SK-N-SH treated with all-trans-retinoic acid at 6 μM for 48 hours (cell line): ENCODE measurements around the gene WDR7.

Source experiments
- ARNTL ChIP-seq: fragments of 450-650 bp; formaldehyde crosslinking; IDR thresholded peaks from 2 replicates; pipeline ENCODE4 v1.5.0; 2020; ENCODE audit warnings: low read depth, mild to moderate bottlenecking, moderate library complexity, borderline replicate concordance
- ESRRG ChIP-seq: fragments of 250-450 bp; sonication (Bioruptor Pico); IDR thresholded peaks from 2 replicates; pipeline ENCODE4 v1.6.1; 2021; ENCODE audit warnings: mild to moderate bottlenecking
- GLIS3 ChIP-seq: fragments of 250-450 bp; sonication (Bioruptor Pico); IDR thresholded peaks from 2 replicates; pipeline ENCODE4 v1.5.0; 2020; ENCODE audit warnings: mild to moderate bottlenecking, moderate library complexity
- RARB ChIP-seq: fragments of 250-450 bp; sonication (Bioruptor Pico); IDR thresholded peaks from 2 replicates; pipeline ENCODE4 v1.8.0; 2021; ENCODE audit warnings: mild to moderate bottlenecking, moderate library complexity
- ZFP30 ChIP-seq: fragments of 450-650 bp; formaldehyde crosslinking; IDR thresholded peaks from 2 replicates; pipeline ENCODE4 v1.5.0; 2022; ENCODE audit warnings: mild to moderate bottlenecking, moderate library complexity
- ZNF8 ChIP-seq: fragments of 450-650 bp; formaldehyde crosslinking; IDR thresholded peaks from 2 replicates; pipeline ENCODE4 v1.5.0; 2020; ENCODE audit warnings: mild to moderate bottlenecking, moderate library complexity
- TF ChIP-seq, protein P1 (sequence below): fragments of 250-450 bp; sonication (Bioruptor Pico); IDR thresholded peaks from 2 replicates; pipeline ENCODE4 v1.5.1; 2021; ENCODE audit warnings: mild to moderate bottlenecking, moderate library complexity

- TF ChIP-seq RARB (no peak), GLIS3 (CRISPR knock-in tag) (no peak), ZFP30 (CRISPR knock-in tag) (no peak), ZNF8 (CRISPR knock-in tag) (no peak), ARNTL (CRISPR knock-in tag) (no peak), ESRRG (CRISPR knock-in tag) (no peak)
- TF ChIP-seq, protein P1, sequence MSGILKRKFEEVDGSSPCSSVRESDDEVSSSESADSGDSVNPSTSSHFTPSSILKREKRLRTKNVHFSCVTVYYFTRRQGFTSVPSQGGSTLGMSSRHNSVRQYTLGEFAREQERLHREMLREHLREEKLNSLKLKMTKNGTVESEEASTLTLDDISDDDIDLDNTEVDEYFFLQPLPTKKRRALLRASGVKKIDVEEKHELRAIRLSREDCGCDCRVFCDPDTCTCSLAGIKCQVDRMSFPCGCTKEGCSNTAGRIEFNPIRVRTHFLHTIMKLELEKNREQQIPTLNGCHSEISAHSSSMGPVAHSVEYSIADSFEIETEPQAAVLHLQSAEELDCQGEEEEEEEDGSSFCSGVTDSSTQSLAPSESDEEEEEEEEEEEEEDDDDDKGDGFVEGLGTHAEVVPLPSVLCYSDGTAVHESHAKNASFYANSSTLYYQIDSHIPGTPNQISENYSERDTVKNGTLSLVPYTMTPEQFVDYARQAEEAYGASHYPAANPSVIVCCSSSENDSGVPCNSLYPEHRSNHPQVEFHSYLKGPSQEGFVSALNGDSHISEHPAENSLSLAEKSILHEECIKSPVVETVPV (CRISPR knock-in tag): no peak
These were observed 69.9 kb downstream of the WDR7 start for GRCh38 chr18:56721031-56721430.
